Stimulated activated CD4-positive, alpha-beta T cell treated with anti-CD3 and anti-CD28 coated beads, TNF-alpha, amount 100 ng/mL, for 4 hours (primary cell): Measurements from ENCODE around the gene MPHOSPH9.
A peak's percentile ranks its signal among the peaks of the same experiment; 100 is the strongest.

Source experiments
- DNase-seq, 3 experiments: peaks; one replicate each; pipeline ENCODE4 v3.0.0-alpha.2; 2020; ENCODE audit warnings: low read depth in 3 of 3

The MPHOSPH9 gene

GRCh38 chr12:123232807-123233504 is at the start of gene MPHOSPH9, which contains the start of gene MTRFR:
Gene MPHOSPH9, minus strand, starts transcription at chr12:123233141. Its CDS starts 2,777 bp downstream, at chr12:123230364.
Gene MTRFR, plus strand, starts transcription at chr12:123233436. Its CDS starts 20,239 bp downstream, at chr12:123253675.
- DNase-seq, result peak; percentile 95 to 98 (median 96)

DNA sequence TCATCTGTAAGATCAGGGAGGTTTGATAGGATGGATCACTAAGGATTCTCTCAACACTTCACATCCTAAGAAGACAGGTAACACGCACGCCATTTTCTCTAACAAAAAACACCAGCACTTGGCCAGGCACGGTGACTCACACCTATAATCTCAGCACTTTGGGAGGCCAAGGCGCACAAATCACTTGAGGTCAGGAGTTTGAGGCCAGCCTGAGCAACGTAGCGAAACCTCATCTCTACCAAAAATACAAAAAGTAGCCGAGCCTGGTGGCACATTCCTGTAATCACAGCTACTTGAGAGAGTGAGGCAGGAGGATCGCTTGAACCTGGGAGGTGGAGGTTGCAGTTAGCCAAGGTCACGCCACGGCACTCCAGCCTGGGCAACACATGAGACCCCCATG is 49.2 kb upstream of the MPHOSPH9 start:
- no peak for DNase-seq

DNA sequence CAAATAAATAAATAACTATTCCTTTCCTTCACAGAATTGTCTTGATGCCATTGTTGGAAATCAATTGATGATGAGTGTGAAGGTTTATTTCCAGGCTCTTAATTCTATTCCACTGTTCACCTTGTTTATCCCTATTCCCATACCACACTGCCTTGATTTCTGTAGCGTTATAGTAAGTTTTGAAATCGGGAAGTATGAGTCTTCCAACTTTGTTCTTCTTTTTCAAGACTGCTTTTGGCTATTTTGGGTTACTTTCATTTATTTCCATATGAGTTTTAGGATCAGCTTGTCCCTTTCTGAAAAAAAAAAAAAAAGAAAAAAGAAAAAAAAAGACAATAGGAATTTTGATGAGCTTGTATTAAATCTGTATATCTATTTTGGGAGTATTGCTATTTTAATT is 48.0 kb upstream of the MPHOSPH9 start:
- no peak for DNase-seq

- DNase-seq, result no peak
Measured at GRCh38 chr12:123278101-123278627, 45.2 kb upstream of the MPHOSPH9 start.

DNA sequence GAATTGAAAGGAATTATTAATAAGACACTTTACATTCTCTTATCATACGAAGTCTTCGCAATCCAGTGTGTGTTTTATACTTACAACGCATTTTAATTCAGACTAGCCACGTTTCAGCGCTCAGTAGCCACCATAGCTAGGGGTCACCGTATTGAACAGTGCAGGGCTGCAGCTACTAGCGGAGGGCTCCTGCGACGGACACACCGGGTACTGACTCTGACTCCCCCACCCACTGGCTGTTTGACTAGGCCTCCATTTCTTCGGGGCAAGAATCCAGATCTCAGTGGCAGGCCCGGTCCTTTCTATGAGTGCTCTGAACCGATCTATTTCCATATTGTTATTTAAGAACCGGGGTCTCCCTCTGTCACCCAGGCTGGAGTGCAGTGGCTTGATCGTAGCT is 40.2 kb upstream of the MPHOSPH9 start:
- DNase-seq, result no peak

DNA sequence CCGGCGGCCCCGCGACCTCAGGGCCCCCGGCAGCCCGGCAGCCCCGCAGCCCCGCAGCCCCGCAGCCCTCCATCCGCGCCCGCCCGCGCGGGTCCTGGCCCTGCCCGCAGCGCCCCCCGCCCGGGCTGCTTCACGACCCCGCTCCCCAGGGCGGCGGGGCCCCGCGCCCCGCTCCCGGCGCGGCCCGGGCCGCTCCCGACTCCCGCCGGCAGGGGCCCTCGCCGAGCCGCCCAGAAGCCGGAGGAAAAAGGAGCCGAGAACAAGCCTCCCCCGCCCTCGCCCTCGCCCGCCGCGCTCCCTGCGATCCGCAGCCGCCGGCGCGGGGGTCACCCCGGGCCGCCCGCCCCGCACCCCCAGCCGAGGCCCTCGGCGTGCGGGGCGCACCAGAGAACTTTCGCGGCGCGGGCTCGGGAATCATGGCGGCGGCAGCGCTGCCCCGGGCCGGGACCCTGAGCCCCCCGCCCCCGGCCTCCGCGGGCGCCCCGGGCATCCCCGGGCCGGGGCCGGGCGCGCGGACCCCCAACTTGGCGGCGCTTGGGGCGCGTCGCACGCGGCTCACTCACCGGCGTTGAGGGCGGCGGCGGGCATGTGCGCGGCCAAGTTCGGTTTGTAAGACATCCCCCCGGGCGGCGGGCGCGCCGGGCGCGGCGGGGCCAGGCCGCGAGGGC is 38.2 kb upstream of the MPHOSPH9 start:
- DNase-seq, result peak; percentile 61 to 63 (median 63)

DNA sequence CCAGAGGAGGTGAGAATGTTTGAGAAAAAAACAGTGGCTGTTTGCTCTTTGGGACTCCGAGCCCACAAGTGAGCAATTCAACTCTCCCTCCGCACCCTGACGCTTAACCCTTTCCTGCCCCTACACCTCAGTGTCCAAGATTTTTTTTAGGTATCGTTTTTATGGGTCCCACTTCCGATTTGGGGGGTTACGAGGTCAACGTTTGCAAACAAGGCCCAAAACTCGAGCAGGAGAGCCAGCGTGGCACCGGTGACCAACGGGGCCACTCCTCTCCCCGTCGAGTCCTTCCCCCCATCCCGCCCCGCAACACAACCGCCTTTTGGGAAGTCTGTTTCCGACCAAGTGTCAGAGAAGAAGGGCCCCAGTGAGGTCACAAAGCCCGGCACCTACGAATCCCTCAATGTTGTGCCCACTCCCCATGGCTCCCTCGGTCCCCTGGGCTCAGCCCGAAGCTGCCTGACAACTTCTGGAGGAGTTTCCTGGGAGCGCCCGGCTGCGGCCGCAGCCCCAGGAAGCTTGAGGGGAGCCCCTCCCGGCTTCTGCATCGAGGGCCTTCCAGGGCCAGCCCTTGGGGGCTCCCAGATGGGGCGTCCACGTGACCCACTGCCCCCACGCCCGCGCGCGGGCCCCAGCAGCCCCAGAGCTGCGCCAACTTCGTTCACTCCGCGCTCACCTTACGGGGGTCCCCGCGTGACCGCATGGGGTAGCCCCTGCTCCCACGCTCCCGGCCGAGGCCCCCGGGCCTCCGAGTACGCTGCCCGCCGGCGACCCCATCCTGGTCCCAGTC is 37.5 kb upstream of the MPHOSPH9 start:
- no peak for DNase-seq

GRCh38 chr12:123269896-123270213 is 36.9 kb upstream of the MPHOSPH9 start:
- DNase-seq, result no peak

DNA sequence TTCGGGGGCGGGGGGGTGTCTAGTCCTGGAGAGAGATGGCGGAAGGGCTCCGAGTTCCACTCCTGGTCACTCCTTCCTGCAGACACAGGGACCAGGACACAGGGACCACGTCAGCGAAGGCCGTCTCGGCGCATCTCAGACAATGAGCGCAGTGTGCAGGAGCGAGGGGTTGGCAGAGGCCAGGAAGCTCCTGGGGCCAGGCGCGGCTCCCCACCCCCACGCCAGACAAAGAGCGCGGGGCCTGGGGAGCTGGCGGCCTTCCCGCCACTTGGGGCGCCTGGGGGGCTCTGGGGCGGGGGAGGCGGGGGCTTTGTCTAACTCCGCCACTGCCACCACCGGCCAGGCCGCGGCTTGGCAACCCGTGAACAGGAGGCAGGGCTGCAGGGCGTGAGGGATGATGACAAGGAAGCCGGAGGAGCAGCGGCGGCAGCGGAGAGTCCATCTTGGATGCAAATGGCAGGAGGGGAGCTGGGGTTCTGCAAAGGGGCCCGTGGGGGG is 36.5 kb upstream of the MPHOSPH9 start:
- peak in 1 of 3 experiments; percentile 8 for DNase-seq

DNA sequence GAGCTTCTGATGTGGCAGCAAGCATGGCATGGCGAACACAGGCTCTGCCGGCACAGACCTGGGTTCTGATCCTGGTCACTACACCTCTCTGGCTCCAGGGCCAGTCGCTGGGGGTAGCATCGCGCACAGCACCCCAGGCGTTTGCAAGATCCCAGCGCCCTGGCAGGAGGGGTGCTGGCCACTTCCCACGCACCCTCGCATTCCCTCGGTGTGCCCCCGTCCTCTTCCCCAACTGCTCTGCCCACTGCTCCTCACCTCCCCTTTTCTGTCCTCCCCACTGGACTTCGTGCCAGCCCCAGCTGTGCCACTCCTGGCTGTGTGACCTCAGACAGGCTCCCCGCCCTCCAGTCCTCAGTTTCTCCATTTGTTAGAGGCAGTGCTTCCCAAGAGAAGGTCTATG is 35.9 kb upstream of the MPHOSPH9 start:
- no peak for DNase-seq

DNA sequence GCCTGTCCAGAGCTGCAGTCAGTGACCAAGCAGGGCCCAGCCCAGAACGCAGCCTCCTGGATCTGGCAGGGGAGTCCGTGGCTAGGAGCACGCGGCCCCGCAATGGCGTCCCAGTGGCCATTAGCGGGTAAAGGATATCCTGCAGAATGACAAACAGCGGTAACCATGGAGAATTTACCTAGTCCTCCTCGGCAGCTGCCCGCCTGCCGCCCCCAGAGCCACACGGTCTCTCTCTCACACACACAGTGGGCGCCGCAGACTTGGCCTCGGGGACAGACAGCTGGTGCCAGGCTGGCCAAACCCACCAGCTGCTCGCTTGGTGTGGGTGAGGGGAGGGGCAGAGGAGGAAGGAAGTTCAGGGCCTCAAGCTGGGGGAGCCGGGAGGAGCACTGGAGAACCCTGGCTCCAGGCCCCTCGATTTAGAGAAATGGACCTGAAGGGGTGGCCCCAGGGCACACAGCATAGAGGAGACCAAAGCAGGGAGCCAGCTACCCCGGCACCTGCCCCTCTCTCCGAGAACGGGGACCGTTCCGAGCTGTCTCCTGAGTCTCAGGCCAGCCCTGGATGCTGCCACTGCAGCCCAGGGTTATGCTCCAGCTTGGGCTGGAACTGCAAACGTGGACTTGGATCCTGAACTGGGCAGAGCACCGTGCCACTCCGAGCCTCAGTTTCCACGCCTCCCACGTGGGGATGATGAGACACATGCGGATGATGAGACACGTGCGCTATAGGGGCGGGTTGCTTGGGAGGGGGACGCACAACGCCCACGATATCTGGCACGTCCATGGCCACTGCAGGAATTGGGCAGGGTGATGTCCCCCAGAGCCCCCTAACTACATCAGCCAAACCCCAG is 35.3 kb upstream of the MPHOSPH9 start:
- no peak for DNase-seq

DNA sequence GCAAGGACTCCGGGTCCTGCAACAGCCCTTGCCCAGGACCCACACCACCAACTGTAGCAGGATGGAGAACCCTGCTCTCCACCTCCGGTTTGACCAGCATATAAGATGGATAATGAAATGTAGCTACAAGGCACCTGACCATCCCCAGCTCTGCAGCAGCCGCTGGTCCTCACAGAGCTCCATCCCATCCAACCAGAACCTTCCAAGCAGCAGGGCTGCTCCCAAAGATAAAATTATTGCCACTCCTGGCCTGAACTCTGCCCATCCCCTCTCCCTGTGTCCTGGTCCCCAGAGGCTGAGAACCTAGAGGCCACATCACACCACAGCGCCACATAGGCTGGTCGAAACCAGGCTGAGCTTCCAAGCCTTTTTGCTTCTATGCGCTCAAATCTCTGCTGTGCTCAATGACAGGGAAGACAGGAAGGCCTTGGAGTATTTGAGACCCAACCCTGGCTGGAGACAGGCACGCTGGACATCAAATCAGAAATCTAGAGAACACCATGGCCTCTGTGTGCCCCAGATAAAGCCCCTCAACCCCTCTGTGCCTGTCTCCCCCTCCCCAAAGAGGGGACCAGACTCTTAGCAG is 34.5 kb upstream of the MPHOSPH9 start:
- DNase-seq, result no peak

- no peak for DNase-seq
Measured at GRCh38 chr12:123266679-123267277, 33.8 kb upstream of the MPHOSPH9 start.

DNA sequence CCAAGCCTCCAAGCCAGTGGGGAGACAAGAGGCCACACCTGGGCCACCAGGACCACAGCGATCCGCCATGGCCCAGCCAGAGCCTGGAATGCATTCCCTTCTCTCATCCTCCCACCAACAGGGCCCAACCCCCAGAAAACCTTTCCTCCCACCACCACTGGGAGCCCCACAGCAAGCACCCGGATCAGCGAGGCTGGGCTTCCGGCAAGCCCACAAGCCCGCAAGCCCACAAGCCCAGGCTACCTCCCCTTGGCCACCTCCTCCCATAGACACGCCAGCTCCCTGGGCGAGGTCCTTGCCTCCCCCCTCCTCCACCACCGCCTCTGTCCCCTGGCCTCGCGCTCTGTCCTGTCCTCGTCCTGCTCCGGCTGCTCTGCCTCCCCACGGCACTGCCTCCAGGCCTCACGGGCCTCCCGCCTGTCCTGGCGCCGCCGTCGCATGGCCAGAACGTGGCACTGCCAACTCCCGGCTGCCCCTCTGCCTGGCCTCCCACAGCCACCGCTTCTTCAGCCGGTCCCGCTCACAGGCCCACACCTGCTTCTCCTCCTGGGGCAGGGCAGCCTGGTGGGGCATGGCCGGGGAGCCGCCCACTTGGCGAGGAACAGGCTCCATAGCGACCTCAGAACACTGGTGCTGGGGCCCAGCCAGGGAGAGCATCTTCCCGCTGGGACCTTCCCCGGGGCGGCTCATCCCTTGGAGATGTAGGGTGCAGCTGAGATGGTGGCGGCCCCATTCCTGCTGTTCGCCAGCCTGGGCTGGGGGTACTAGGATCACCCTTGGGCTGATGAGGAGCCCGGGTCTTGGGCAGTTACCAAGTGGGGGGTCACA is 33.1 kb upstream of the MPHOSPH9 start:
- DNase-seq, result no peak

- DNase-seq, result no peak
Measured at GRCh38 chr12:123264642-123265041, 31.7 kb upstream of the MPHOSPH9 start.

DNA sequence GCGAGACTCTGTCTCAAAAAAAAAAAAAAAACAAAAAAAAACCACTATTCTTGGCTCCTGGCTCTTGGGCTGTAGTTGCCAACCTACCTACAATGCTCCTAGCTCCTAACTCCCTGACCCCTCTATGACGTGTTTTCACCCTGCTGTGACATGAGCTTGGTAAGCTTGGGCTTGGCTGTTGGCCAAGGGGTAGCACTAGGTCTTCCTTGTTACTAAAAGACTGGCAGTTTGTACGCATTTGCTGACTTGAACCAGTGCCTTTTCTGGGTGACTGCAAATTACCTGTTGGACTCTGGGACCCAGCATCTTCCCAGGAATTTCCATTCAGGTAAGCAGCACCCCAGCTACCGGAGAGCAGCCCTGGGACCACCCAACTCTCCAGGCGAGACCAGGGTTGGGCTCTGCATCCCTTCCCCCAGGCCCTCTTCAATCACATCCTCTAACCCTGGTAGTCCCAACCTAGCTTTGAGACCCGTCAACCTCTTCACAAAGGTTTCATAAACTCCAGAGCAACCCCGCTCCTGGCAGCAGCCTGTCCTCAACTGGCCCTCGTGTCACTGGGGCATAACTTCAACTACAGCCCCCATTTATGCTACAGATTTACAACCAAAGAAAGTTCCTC is 30.4 kb upstream of the MPHOSPH9 start:
- DNase-seq, result no peak

DNA sequence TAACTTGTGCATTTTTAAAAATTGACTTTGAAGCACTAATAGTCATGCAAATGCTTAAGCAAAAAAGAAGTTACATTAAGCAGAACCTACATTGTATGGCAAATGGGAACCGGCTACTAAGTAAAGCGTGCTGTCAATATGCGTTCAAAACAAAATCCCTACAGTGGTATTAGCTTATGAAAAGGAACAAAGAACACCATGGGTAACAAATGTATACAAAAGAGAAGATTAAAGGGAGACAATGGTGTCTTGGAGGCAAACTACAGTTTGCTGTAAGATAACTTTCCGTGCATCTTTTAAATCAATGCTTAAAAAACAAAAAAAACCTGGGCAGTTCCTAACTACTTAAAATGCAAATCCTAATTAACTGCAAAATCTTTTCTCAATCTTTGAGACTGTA is 28.3 kb upstream of the MPHOSPH9 start:
- no peak for DNase-seq

DNA sequence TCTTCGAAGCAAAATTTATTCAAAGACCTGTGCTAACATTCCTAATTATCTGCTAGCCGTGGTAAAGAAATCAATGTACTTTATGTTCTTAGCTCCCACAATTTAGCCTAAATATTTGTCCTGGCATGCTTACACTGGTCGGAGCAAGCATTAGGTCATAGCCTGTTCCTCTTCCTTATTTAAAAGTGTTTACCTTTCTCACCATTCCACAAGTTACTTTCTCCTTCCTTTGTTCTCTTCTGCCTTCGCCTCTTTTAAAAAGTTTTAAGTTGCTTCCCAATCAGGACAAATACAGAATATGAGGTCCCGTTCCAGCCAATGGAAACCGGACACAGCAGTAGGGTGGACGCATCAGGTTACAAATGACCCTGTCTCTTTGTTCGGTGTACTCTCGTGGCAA is 27.1 kb upstream of the MPHOSPH9 start:
- no peak for DNase-seq

- DNase-seq, result no peak
Measured at GRCh38 chr12:123258593-123258992, 25.7 kb upstream of the MPHOSPH9 start.
